H9 (cell line): Measurements from ENCODE around the gene LTF. TPM values are rescaled to one million over a fixed set of nuclear protein-coding genes. Genes with fewer than 3 reads are reported as not detected.

Experiments
- DNase-seq: peaks from one replicate; pipeline ENCODE4 v3.0.0-alpha.2; 2017
- H2AFZ ChIP-seq: one replicate; pipeline ENCODE4 v1.6.1; 2013; ENCODE audit warnings: mild to moderate bottlenecking, low read length, control low read depth, moderate library complexity
- H2AK5ac ChIP-seq: 2 replicates; pipeline ENCODE4 v1.6.1; 2013; ENCODE audit warnings: low read length, control low read depth, mixed read lengths; ENCODE audit not compliant: insufficient read length
- H2BK120ac ChIP-seq: one replicate; pipeline ENCODE4 v1.6.1; 2013; ENCODE audit warnings: low read depth, mild to moderate bottlenecking, low read length, control low read depth, inconsistent platforms; ENCODE audit not compliant: poor library complexity, severe bottlenecking
- H2BK12ac ChIP-seq: 2 replicates; pipeline ENCODE4 v1.6.1; 2013; ENCODE audit warnings: low read length, control low read depth, mixed read lengths, low read depth; ENCODE audit not compliant: insufficient read length
- H2BK15ac ChIP-seq: 2 replicates; pipeline ENCODE4 v1.6.1; 2013; ENCODE audit warnings: low read depth, low read length, control low read depth
- H2BK20ac ChIP-seq: one replicate; pipeline ENCODE4 v1.6.1; 2013; ENCODE audit warnings: low read depth, mild to moderate bottlenecking, low read length, control low read depth, inconsistent platforms; ENCODE audit not compliant: poor library complexity, severe bottlenecking
- H2BK5ac ChIP-seq: 2 replicates; pipeline ENCODE4 v1.6.1; 2013; ENCODE audit warnings: low read length, control low read depth, mixed read lengths; ENCODE audit not compliant: insufficient read length
- H3K14ac ChIP-seq: 2 replicates; pipeline ENCODE4 v1.6.1; 2013; ENCODE audit warnings: low read length, control low read depth; ENCODE audit not compliant: insufficient read depth
- H3K18ac ChIP-seq: 2 replicates; pipeline ENCODE4 v1.6.1; 2013; ENCODE audit warnings: low read depth, mild to moderate bottlenecking, mixed read lengths, low read length, control low read depth; ENCODE audit not compliant: insufficient read length
- H3K23ac ChIP-seq: 2 replicates; pipeline ENCODE4 v1.6.1; 2013; ENCODE audit warnings: low read length, control low read depth, mixed read lengths, low read depth; ENCODE audit not compliant: insufficient read length
- H3K23me2 ChIP-seq: 2 replicates; pipeline ENCODE4 v1.6.1; 2013; ENCODE audit warnings: low read depth, mild to moderate bottlenecking, mixed read lengths, low read length, control low read depth; ENCODE audit not compliant: insufficient read length, poor library complexity, severe bottlenecking
- H3K27ac ChIP-seq: 2 replicates; pipeline ENCODE4 v1.5.1; 2013; ENCODE audit warnings: low read length, control low read depth, mixed read lengths, low read depth; ENCODE audit not compliant: insufficient read length
- H3K27me3 ChIP-seq: 2 replicates; pipeline ENCODE4 v1.6.1; 2013; ENCODE audit warnings: low read length, control low read depth, inconsistent platforms; ENCODE audit not compliant: insufficient read depth
- H3K4ac ChIP-seq: 2 replicates; pipeline ENCODE4 v1.6.1; 2013; ENCODE audit warnings: low read depth, mild to moderate bottlenecking, control low read depth, inconsistent platforms, low read length, moderate library complexity
- H3K4me1 ChIP-seq: 2 replicates; pipeline ENCODE4 v1.6.1; 2013; ENCODE audit warnings: low read length, control low read depth, inconsistent platforms; ENCODE audit not compliant: insufficient read depth
- H3K4me2 ChIP-seq: 2 replicates; pipeline ENCODE4 v1.6.1; 2013; ENCODE audit warnings: low read length, control low read depth, mixed read lengths; ENCODE audit not compliant: insufficient read length, insufficient read depth
- H3K56ac ChIP-seq: 2 replicates; pipeline ENCODE4 v1.6.1; 2013; ENCODE audit warnings: low read depth, mild to moderate bottlenecking, mixed read lengths, low read length, control low read depth; ENCODE audit not compliant: insufficient read length
- H3K79me1 ChIP-seq: 2 replicates; pipeline ENCODE4 v1.6.1; 2013; ENCODE audit warnings: low read depth, mild to moderate bottlenecking, moderate library complexity, low read length, control low read depth, inconsistent platforms; ENCODE audit not compliant: insufficient read depth, poor library complexity, severe bottlenecking
- H3K79me2 ChIP-seq: 2 replicates; pipeline ENCODE4 v1.6.1; 2013; ENCODE audit warnings: low read length, control low read depth, inconsistent platforms; ENCODE audit not compliant: insufficient read depth
- H3K9ac ChIP-seq: 2 replicates; pipeline ENCODE4 v1.6.1; 2013; ENCODE audit warnings: low read length, control low read depth, mixed read lengths; ENCODE audit not compliant: insufficient read length; ENCODE audit errors: extremely low read depth
- H3K9me3 ChIP-seq: one replicate; pipeline ENCODE4 v1.6.1; 2013; ENCODE audit warnings: low read depth, low read length, inconsistent platforms; ENCODE audit not compliant: control insufficient read depth
- H3T11ph ChIP-seq: one replicate; pipeline ENCODE4 v1.6.1; 2013; ENCODE audit warnings: mild to moderate bottlenecking, low read length, control low read depth, inconsistent platforms
- H4K20me1 ChIP-seq: one replicate; pipeline ENCODE4 v1.6.1; 2013; ENCODE audit not compliant: control insufficient read depth, insufficient read length, insufficient read depth
- H4K5ac ChIP-seq: 2 replicates; pipeline ENCODE4 v1.6.1; 2013; ENCODE audit warnings: low read depth, mild to moderate bottlenecking, mixed read lengths, low read length, control low read depth; ENCODE audit not compliant: insufficient read length
- H4K8ac ChIP-seq: replicated peaks from 2 replicates; pipeline ENCODE4 v1.6.1; 2013; ENCODE audit warnings: low read length, control low read depth, mixed read lengths, low read depth; ENCODE audit not compliant: insufficient read length
- H4K91ac ChIP-seq: 2 replicates; pipeline ENCODE4 v1.6.1; 2013; ENCODE audit warnings: low read depth, mild to moderate bottlenecking, moderate library complexity, mixed read lengths, low read length, control low read depth; ENCODE audit not compliant: insufficient read length
- H3K27ac Mint-ChIP-seq, 3 experiments: 2 replicates in 2 of 3; 3 replicates in 1 of 3; pipeline ENCODE4 v1.8.0; 2020 to 2021; ENCODE audit warnings: mixed read lengths in 3 of 3, mild to moderate bottlenecking in 1 of 3, moderate library complexity in 1 of 3
- H3K27me3 Mint-ChIP-seq: 2 replicates; pipeline ENCODE4 v1.8.0; 2021; ENCODE audit warnings: low read depth, mild to moderate bottlenecking, moderate library complexity, mixed read lengths
- H3K36me3 Mint-ChIP-seq, 3 experiments: 2 replicates in 2 of 3; 3 replicates in 1 of 3; pipeline ENCODE4 v1.8.0; 2020 to 2021; ENCODE audit warnings: low read depth in 3 of 3, mixed read lengths in 3 of 3; ENCODE audit not compliant: insufficient read depth in 1 of 3
- H3K4me1 Mint-ChIP-seq, 2 experiments: 2 replicates each; pipeline ENCODE4 v1.8.0; 2020; ENCODE audit warnings: mixed read lengths in 2 of 2
- H3K4me3 Mint-ChIP-seq, 2 experiments: 2 replicates in 1 of 2; 3 replicates in 1 of 2; pipeline ENCODE4 v1.8.0; 2020 to 2021; ENCODE audit warnings: mild to moderate bottlenecking in 2 of 2, mixed read lengths in 2 of 2, moderate library complexity in 1 of 2
- H3K9me3 Mint-ChIP-seq, 2 experiments: 2 replicates in 1 of 2; 3 replicates in 1 of 2; pipeline ENCODE4 v1.8.0; 2020; ENCODE audit warnings: mild to moderate bottlenecking in 2 of 2, mixed read lengths in 2 of 2, moderate library complexity in 1 of 2
- CTCF ChIP-seq: fragments of 200-600 bp; sonication (generic); conservative IDR thresholded peaks from 3 replicates; pipeline ENCODE4 v1.8.0; 2021; ENCODE audit warnings: antibody characterized with exemption, mild to moderate bottlenecking
- WGBS: extraction: QIAGEN DNeasy Blood & Tissue Kit; methylation state at CpG from one replicate; pipeline ENCODE4 v1.1.7; 2013; ENCODE audit warnings: missing lambda C conversion rate, low lambda C conversion rate, mixed read lengths; ENCODE audit not compliant: insufficient read length; ENCODE audit errors: extremely low coverage; 5-methylcytosine and 5-hydroxymethylcytosine counted together
- total RNA-seq: library from RNA; stranded (reverse); gene quantifications from 2 replicates; pipeline ENCODE4 v1.2.1, GENCODE V29; 2021

LTF gene
- total RNA-seq, 1 experiment from 2014 or later: not detected

- no peak for DNase-seq
Observed at GRCh38 chr3:46440531-46441294, 24.0 kb downstream of the LTF start.

More at GRCh38 chr3:46440531-46441294, 24.0 kb downstream of the LTF start:
- no peak overlapping the region for H4K91ac ChIP-seq
- no peak overlapping the region for H3K23ac ChIP-seq
- no peaks in the 10 kb centered on the region for H3K9me3 ChIP-seq
- H3K4me2 ChIP-seq: no peak overlapping the region
- H3K27me3 ChIP-seq: no peaks in the 10 kb centered on the region
- no peak overlapping the region for H2AFZ ChIP-seq
- Mint-ChIP-seq H3K9me3 (no peaks in the 10 kb centered on the region), H3K27ac (no peak overlapping the region), H3K4me1 (peaks cover 9 to 12% of the 10 kb centered on the region in 2 experiments), H3K4me3 (no peak overlapping the region), H3K27me3 (no peaks in the 10 kb centered on the region), H3K36me3 (no peaks in the 10 kb centered on the region; a peak in 1 of 7 replicates)
- no peaks in the 10 kb centered on the region for H3K23me2 ChIP-seq
- WGBS: no CpG with 5 or more reads among the region's 4 CpGs
- no peak overlapping the region for H2AK5ac ChIP-seq
- no peak overlapping the region for H3K9ac ChIP-seq
- no peaks in the 10 kb centered on the region for H4K20me1 ChIP-seq
- no peak overlapping the region for H3K56ac ChIP-seq
- no peaks in the 10 kb centered on the region for H3K79me1 ChIP-seq
- H3K14ac ChIP-seq: no peak overlapping the region
- no peak overlapping the region for H2BK120ac ChIP-seq
- no peak overlapping the region for H3T11ph ChIP-seq
- H3K27ac ChIP-seq: no peak overlapping the region
- TF ChIP-seq CTCF: no peak
- H3K18ac ChIP-seq: no peak overlapping the region
- H2BK12ac ChIP-seq: no peak overlapping the region
- peaks cover 4% of the 10 kb centered on the region; the same call in 1 of the 2 replicates for H3K4me1 ChIP-seq
- no peaks in the 10 kb centered on the region for H3K79me2 ChIP-seq
- H4K5ac ChIP-seq: no peak overlapping the region
- no peak overlapping the region for H2BK15ac ChIP-seq
- H4K8ac ChIP-seq: no peak overlapping the region
- H2BK20ac ChIP-seq: no peak overlapping the region
- H2BK5ac ChIP-seq: no peak overlapping the region
- H3K4ac ChIP-seq: no peak overlapping the region
